Fibroblast of skin of abdomen (primary cell): ENCODE measurements around the gene CCDC102A. TPM values are rescaled to one million over a fixed set of nuclear protein-coding genes. Genes with fewer than 3 reads are reported as not detected.
"Not testable (repeated sequence)": the region's sequence is repeated elsewhere in the genome, so short reads cannot be mapped to it uniquely, and the experiment has no call there.

Experiments used
- DNase-seq: peaks from one replicate; pipeline ENCODE4 v3.0.0-alpha.2; 2013
- polyA plus RNA-seq, 2 experiments: library from polyadenylated mRNA; unstranded; fragments of 120-200 nt; gene quantifications; one replicate each; pipeline ENCODE4 v1.2.1, GENCODE V29; 2013; ENCODE audit not compliant: insufficient read length in 2 of 2

The CCDC102A gene
- 14.4 TPM for polyA plus RNA-seq (2013, experiment 1 of 2; ENCODE audit: insufficient read length)
- polyA plus RNA-seq (2013, experiment 2 of 2; ENCODE audit: insufficient read length) = 14.3 TPM

DNA sequence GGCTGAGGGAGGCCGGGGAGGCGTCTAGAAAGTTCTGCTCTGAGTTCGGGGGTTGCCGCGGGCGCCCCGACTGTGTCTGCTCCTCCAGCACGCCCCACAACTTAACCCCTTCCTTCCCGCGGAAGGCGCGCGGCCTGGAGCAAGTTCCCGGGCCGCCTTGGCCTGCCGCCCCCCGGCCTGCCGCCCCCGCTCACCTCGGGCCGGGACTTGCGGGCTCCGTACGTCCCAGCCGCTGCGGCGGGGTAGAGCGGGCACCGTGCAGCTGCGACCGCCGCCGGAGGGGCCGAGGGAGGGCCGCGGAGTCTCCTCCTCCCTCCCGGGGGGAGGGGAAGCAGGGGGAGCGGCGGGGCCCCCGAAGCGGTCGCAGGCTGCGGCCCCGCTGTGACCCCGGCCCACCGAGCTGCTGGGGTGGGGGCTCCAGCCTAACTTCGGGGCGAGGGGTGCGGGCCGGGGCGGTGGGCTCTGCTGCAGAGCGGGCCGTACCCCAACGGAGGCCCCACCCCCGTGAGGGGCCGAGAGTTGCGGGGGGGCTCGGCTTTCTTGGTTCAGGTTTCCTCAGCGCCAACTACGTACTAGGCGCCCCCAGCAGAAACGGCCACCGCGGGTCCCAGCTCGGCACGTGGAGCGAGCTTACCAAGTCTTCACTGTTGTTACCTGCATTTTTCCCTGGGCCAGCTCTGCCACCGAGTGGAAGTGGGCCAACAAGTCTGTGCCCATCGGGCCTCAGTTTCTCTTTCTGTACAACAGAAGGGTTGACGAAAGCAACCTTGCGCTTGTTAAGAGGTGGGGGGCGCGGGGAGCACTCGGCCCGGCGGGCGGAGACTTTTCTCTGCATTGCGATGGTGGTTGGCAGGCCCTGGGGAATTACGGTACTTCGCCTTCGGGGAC is at the start of gene CCDC102A:
CCDC102A (minus strand) TSS at position 266 of the 888 bp plus-strand sequence. CDS start 7,394 bp downstream, outside the sequence.
- DNase-seq = peak; percentile 39

DNA sequence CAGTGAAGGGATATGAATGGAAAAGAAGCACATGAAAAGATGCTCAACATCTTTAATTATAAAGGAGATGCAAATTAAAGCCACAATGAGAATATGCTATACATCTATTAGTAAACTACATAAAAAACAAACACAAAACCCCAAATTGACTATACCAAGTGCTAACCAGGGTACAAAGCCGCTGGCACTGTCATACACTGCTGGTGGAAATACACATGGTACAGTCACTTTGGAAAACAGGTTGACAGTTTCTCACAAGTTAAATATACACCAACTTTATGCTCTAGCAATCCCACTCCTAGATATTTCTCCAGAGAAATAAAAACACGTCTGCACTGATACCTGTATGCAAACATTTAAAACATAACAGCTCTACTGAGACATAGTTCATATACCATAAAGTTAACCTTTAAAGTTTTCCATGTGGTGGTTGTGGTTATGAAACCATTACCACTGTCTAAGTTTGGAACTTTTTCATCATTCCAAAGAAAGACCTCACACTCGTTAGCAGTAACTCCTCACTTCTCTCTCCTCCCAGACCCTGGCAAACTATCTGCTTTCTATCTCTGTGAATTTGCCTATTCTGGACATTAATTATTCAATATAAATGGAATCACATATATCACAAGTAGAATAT is 48.8 kb upstream of the CCDC102A start:
- DNase-seq = no peak

DNA sequence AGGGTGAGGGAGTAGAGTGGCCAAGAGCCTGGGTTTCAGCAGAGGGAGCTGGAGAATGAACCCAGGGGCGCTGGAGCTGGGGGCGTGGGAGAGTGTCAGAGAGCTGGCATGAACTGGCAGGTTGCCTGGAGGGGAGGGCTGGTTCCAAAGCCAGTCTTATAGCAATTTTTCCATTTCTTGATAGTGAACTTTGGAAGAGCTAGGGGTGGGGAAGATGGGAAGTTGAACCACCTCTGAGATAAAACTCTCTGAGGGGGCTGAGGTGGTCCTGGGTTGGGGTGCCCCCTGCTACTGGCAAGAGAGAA is 42.9 kb upstream of the CCDC102A start:
- DNase-seq = no peak

DNA sequence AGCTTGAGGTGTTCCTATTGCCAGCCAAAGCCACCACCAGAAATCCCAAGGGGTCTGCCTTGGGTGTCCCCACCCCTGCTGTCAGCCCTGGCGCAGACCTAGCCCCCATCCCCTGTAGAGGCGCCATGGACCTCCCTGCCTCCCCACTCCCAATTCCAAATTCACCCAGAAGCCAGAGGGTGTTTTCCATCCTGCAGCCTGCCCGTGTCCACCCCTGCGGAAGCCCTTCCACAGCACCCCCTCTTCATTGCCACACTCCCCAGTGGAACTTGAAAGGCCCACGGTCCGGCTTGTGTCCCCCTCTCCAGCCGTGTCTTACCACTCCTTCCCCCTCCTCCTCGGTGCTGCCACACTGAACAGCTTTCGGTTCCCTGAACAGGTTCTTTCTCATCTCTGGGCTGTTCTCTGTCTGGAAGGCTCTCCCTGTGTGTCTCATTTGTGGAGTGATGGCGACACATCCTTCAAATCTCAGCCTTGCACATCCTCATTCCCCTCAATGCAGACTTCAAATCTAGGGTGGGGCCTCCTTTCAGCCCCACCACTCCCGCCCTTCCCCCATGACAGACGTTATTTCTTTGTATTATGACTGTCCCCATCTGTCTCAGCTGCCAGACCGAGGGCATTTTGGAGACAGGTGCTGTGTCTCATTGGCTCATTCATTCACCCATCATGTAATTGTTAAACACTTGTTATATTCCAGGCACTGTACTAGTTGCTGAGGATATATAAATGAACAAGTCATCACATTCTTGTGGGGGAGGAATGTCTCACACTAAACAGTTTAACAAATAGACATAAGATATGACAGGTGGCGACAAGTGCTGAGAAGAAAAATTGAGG is 42.4 kb upstream of the CCDC102A start:
- no peak for DNase-seq

DNA sequence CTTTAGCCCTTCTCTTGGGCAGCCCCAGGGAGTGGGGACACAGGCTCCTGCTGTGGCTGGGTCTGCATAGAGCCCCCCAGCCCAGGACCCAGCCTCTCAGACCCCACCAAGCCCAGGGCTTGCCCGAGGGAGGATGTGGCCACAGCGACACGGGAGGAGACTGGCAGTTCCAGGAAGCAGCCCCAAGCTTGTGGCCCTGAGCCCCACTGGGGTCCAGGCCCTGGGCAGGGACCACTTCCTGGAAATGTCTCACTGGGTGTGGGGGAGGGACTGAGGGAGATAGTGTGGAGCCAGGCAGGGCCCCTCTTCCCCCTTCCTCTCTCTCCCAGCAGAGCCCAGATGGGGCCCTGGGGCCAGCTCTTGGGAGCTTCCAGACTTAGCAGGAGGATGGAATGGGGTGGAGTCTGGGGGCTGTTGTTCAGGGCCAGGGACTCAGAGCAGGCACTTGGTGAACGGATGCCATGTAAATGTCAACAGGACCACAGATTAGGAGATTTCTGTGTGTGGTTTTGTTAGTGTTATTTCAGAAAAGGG is 41.4 kb upstream of the CCDC102A start:
- no peak for DNase-seq

DNA sequence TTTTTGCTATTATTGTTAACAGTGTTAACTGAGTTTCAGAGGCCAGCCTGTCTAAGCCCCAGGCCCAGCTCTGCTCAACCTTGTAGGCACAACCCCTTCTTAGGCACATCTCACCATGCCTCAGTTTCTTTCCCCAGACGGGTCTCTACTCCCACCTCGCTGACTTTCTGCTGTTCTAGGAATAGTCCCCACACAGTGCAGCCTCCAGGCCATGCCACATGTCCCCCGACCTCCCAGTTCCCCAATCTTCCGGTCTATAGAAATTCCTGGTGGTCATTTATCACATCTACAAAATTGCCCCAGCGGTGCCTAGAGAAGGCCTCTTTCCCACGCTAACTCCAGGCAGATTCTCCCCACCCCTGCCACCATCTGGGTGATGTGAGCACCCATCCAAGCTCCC is 40.8 kb upstream of the CCDC102A start:
- DNase-seq = no peak

DNA sequence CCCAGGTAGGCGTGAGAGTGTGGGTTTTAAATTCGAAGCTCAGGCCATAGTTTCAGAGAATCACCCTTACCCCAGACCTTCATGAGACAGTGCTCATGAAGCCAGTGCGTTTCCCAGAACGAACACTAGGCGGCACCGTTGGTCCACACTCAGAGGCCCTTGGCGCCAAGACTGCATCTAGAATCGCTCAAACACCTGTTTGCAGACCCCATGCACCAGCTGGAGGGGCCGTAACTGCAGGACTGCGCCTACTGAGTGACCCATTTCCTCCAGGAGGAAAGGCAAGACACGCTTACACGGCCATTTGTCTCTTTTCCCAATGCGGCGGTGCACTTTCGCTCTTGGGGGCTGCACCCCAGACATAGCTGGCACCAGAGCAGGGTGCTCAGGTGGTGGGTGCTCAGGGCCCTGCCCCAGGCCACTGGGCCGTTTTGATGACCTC is 40.1 kb upstream of the CCDC102A start:
- peak; percentile 41 for DNase-seq

DNA sequence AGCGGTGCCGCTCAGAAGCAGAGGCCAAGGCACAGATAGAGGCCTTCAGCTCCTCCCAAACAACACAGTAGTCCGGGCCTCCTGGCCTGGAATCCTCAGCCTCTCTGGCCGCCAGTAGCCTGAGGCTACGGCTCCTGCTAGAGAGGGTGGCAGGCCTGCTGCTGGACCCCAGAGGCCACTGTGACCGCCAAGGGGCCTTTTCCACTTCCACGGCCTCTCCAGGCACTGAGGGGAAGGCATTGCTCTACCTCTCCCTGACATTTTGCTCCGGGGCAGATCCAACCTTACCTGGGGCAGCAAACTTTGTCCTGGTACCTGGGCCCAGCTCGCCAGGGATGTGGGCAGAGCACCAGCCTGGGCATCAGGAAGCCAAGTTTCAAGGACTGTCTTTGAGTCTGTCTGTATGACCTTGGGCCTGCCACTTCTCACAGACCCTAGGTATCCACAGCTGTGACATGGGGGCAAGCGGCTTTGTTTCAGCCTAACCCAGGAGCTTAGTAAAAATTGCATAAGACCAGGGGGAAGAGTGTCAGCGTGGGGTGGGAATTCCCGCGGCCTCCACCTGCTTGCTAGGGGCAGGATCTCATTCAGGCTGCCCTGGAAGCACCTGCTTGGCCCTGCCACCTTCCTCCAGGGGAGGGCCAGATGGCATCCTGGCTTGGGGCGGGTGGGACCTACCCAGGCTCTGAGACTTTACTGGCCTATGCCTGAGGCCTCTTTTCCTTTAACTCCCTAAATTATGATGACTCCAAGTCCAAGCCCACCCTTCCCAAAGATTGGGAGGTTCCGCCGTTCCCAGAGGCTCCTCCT is 39.3 kb upstream of the CCDC102A start:
- no peak for DNase-seq

DNA sequence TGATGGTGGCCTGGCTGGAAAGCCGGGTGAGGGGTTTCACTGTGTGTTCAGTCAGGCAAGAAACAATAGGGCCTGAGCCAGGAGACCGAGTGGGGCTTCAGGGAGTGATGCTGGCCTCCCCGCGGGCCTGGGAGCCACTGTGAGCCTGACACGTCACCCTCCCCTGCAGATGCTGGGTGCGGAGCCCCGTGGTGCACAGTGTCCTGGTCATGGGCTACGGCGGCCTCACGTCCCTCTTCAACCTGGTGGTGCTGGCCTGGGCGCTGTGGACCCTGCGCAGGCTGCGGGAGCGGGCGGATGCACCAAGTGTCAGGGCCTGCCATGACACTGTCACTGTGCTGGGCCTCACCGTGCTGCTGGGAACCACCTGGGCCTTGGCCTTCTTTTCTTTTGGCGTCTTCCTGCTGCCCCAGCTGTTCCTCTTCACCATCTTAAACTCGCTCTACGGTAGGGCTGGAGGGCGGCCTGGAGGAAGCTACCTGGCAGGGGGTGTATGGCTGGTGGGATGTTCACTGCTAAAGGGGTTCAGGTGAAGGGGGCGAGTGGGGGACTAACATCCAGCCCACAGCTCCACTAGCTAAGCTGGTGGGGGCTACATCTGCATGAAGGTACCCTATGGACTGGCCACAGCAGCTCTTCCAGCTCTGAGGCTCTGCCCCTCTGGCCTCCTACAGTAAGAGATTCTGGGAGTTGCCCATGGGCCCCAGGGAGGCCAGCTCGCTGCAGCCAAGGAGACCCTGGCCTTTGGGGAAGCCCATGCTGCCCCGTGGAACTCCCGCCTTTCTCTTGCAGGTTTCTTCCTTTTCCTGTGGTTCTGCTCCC is 38.5 kb upstream of the CCDC102A start:
- DNase-seq = no peak

DNA sequence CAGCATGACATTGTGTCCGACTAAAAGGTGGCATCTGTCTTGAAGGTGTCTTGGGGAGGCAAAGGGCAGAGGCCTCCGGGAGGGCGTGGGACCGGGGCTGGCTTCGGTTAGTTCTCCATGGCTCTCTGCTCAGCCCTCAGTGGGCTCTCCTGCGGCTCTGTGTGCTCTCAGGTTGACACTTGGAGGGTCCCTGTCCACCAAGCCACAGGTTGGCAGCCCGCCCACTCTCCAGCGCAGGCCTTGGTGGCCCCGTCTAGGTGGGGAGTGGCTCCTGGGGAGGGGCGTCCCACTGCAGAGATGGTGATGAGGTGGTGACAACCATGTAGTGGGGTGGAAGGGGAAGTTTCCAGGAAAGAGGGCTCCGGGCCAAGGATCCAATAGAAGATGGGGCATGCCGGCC is 37.7 kb upstream of the CCDC102A start:
- DNase-seq = no peak

DNA sequence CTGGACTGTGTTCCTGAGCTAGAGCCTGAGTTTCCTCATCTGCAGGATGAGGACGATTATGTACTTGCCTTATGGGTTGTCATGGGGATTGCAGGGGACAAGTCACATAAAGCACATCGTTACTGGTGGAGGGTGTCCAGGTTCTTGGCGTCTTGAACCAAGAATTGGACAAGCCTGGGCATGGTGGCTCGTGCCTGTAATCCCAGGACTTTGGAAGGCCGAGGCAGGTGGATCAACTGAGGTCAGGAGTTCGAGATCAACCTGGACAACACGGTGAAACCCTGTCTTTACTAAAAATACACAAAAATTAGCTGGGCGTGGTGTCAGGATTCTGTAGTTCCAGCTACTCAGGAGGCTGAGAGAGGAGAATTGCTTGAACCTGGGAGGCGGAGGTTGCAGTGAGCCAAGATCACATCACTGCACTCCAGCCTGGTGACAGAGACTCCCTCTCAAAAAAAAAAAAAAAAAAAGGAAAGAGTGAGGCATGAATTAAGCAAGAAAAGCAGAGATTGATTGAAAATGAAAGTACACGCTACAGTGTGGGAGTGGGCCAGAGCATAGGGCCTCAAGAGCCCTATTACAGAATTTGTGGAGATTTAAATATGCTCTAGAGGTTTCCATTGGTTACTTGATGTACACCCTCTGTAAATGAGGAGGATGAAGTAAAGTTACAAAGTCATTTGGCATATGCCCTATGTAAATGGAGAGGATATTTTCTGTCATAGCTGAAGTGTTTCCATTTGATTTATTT is 36.8 kb upstream of the CCDC102A start:
- DNase-seq = no peak

DNA sequence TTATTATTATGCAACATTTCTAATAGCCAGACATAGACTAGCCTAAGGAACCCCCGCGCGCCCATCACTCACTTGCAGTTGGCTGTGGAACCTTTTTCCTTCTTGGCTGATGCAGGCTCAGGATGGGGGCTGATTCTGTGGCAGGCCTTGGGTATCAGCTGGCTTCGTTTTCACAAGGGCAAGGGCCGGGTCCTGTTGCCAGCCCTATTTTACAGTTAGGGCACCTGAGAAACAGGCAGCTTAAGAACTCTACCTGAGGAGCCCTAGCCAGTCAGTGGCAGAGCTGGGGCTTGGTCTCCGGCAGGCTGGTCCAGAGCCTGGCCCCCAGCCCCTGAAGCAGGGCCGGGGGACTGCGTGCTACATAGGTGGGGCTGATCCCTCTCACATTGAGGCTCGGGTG is 34.7 kb upstream of the CCDC102A start:
- no peak for DNase-seq

DNA sequence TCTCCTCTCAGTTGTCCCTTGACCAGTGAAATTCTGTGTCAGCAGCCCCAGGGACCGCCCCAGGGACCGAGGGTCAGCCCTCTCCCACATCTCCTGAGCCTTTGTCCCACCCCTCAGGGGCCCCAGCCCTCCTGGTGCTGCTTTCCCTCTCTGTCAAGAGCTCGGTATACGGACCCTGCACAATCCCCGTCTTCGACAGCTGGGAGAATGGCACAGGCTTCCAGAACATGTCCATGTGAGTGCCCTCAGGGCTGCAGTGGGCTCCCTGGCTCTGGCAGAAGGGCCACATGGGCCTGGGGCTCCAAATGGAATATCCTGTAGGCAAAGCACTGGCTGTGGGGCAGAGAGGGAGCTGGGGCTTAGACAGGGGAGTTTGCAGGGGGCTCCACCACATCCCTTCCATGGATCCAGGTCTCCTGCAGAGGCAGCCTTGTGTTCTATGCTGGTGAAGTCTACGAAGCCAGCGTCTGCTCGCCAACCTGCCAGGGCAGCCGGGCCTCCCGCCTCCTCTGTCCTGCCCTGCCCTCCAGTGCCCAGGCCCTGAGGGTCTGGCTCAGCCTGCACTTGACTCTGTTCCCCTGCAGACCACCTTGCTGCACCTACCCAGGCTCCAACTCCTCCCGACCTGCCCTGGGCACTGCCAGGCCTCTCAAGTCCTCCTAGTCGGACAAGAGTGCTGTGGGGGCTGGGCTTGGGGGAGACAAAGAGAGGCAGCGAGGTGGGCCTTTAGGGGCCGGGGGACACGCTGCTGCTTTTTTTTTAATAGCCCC is 34.1 kb upstream of the CCDC102A start:
- DNase-seq = no peak

DNA sequence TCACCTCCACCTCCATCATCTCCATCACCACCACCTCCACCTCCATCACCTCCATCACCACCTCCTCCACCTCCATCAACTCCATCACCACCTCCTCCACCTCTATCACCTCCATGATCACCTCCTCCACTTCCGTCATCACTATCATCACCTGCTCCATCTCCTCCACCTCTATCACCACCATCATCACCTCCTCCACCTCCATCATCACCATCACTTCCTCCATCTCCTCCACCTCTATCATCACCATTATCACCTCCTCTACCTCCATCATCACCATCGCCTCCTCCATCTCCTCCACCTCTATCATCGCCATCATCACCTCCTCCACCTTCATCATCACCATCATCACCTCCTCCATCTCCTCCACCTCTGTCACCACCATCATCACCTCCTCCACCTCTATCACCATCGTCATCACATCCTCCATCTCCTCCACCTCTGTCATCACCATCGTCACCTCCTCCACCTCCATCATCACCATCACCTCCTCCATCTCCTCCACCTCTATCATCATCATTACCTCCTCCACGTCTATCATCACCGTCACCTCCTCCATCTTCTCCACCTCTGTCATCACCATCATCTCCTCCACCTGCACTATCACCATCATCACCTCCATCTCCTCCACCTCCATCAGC is 33.1 kb upstream of the CCDC102A start:
- DNase-seq = no peak

DNA sequence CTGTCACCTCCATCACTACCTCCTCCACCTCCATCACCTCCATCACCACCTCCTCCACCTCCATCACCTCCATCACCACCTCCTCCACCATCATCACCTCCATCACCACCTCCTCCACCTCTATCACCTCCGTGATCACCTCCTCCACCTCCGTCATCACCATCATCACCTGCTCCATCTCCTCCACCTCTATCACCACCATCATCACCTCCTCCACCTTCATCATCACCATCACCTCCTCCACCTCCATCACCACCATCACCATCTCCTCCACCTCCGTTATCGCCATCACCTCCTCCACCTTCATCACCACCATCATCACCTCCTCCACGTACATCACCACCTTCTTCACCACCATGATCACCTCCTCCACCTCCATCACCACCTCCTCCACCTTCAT is 32.4 kb upstream of the CCDC102A start:
- not testable (repeated sequence) for DNase-seq

DNA sequence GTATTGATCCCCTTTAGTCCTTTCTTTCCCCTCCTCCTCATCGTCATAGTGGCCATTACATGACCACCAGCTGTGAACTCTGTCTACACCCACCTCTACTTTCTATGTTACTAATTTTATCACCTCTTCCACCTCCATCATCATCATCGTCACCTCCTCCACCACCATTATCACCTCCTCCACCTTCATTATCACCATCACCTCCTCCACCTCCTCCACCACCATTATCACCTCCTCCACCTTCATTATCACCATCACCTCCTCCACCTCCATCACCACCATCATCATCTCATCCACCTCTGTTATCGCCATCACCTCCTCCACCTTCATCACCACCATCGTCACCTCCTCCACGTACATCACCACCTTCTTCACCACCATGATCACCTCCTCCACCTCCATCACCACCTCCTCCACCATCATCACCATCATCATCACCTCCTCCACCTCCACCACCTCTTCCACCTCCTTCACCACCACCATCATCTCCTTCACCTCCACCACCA is 31.9 kb upstream of the CCDC102A start:
- DNase-seq = no peak

DNA sequence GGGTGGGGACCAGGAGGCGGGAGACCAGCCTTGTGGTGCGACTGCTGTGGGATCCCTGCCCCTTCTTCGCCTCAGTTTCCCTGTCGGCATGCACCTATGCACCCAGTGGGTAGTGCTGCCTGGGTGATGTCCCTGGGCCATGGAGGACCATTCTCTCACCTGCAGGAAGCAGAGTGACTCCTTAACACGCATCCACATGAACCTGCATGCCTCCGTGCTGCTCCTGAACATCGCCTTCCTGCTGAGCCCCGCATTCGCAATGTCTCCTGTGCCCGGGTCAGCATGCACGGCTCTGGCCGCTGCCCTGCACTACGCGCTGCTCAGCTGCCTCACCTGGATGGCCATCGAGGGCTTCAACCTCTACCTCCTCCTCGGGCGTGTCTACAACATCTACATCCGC is 31.3 kb upstream of the CCDC102A start:
- no peak for DNase-seq

DNA sequence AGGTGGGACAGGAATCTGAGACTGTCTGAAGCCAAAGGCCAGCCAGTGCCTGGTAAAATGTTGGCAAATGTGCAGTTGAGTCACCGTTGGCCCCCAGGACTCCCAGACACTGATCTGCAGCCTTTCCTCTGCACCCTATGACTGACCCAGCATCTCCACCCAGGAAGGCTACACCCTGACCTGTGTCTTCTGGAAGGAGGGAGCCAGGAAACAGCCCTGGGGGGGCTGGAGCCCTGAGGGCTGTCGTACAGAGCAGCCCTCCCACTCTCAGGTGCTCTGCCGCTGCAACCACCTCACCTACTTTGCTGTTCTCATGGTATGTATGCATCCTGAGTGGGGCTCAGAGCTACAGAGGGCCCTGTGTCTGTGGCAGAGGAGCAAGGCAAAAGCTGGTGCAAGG is 30.1 kb upstream of the CCDC102A start:
- DNase-seq = no peak

DNA sequence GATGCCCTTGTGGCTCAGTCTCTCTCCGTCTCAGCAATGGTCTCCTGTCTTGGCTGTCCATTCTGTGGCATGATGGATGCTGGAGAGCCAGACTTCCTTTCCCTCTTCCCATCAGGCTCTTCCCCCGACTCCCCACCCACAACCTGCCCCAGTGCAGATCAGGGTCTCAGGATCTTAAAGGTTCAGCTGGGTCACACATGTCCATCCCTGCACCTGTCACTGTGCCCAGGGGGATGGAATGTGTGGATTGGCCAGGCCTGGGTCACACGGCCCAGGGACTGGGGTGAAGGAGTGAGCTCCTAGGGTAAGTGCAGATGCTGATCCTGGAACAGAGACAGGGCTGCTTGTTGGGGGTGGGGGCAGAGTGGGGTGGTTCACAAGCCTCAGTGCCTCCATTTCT is 29.1 kb upstream of the CCDC102A start:
- no peak for DNase-seq
